ENCODE results near the gene MTUS2. TPM values are rescaled to one million over a fixed set of nuclear protein-coding genes. Genes with fewer than 3 reads are reported as not detected.

MTUS2 gene
- total RNA-seq, 1 experiment from 2014 or later: 0.35 TPM

GRCh38 chr13:28976195-28976594 is 156.1 kb downstream of the MTUS2 start:
- H3K27ac ChIP-seq (ENCODE audit: insufficient read length, low read depth, low read length): no peak overlapping the region
- H3K23me2 ChIP-seq (ENCODE audit: insufficient read length, low read depth, low read length, poor library complexity, severe bottlenecking): no peaks in the 10 kb centered on the region
- H3K4ac ChIP-seq (ENCODE audit: low read depth, low read length): no peak overlapping the region
- H2AK5ac ChIP-seq (ENCODE audit: insufficient read length, low read length): no peak overlapping the region
- H2BK5ac ChIP-seq (ENCODE audit: insufficient read length, low read length): no peak overlapping the region
- no peak overlapping the region for H2BK15ac ChIP-seq (ENCODE audit: low read depth, low read length)
- Mint-ChIP-seq H3K4me1 (no peaks in the 10 kb centered on the region), H3K36me3 (ENCODE audit: insufficient read depth in 1 of 3, low read depth in 3 of 3) (no peaks in the 10 kb centered on the region), H3K27me3 (ENCODE audit: low read depth) (no peaks in the 10 kb centered on the region; the same call in 1 of the 2 replicates), H3K4me3 (no peak overlapping the region), H3K9me3 (no peaks in the 10 kb centered on the region), H3K27ac (no peak overlapping the region)
- no peaks in the 10 kb centered on the region for H3K9me3 ChIP-seq (ENCODE audit: control insufficient read depth, low read depth, low read length)
- no CpG with 5 or more reads among the region's 1 CpG for WGBS (ENCODE audit: extremely low coverage, insufficient read length, low lambda C conversion rate)
- no peak for TF ChIP-seq CTCF (conservative IDR thresholded peaks at IDR 0.05)
- H4K5ac ChIP-seq (ENCODE audit: insufficient read length, low read depth, low read length): no peak overlapping the region
- no peak overlapping the region for H3K23ac ChIP-seq (ENCODE audit: insufficient read length, low read depth, low read length)
- H3K9ac ChIP-seq (ENCODE audit: extremely low read depth, insufficient read length, low read length): no peak overlapping the region
- H3K27me3 ChIP-seq (ENCODE audit: insufficient read depth, low read length): no peaks in the 10 kb centered on the region
- no peak overlapping the region for H3K4me2 ChIP-seq (ENCODE audit: insufficient read depth, insufficient read length, low read length)
- no peaks in the 10 kb centered on the region for H3K79me1 ChIP-seq (ENCODE audit: insufficient read depth, low read depth, low read length, poor library complexity, severe bottlenecking)
- no peaks in the 10 kb centered on the region for H4K20me1 ChIP-seq (ENCODE audit: control insufficient read depth, insufficient read depth, insufficient read length)
- H2AFZ ChIP-seq (ENCODE audit: low read length): no peak overlapping the region
- H3K14ac ChIP-seq (ENCODE audit: insufficient read depth, low read length): no peak overlapping the region
- H3K18ac ChIP-seq (ENCODE audit: insufficient read length, low read depth, low read length): no peak overlapping the region
- no peak overlapping the region for H2BK120ac ChIP-seq (ENCODE audit: low read depth, low read length, poor library complexity, severe bottlenecking)
- H3K4me1 ChIP-seq (ENCODE audit: insufficient read depth, low read length): no peaks in the 10 kb centered on the region
- no peak overlapping the region for H4K8ac ChIP-seq (replicated peaks; ENCODE audit: insufficient read length, low read depth, low read length)
- no peak overlapping the region for H2BK12ac ChIP-seq (ENCODE audit: insufficient read length, low read depth, low read length)
- no peak overlapping the region for H4K91ac ChIP-seq (ENCODE audit: insufficient read length, low read depth, low read length)
- no peak overlapping the region for H3T11ph ChIP-seq (ENCODE audit: low read length)
- H3K79me2 ChIP-seq (ENCODE audit: insufficient read depth, low read length): no peaks in the 10 kb centered on the region
- H3K56ac ChIP-seq (ENCODE audit: insufficient read length, low read depth, low read length): no peak overlapping the region
- DNase-seq: no peak
- no peak overlapping the region for H2BK20ac ChIP-seq (ENCODE audit: low read depth, low read length, poor library complexity, severe bottlenecking)

All from H9 (cell line).